ENCODE data around the gene ZDHHC11B. TPM values are rescaled to one million over a fixed set of nuclear protein-coding genes. Genes with fewer than 3 reads are reported as not detected.
"Not testable (repeated sequence)": the region's sequence is repeated elsewhere in the genome, so short reads cannot be mapped to it uniquely, and the experiment has no call there.

The ZDHHC11B gene
- total RNA-seq, 4 donors from 2014 or later: 2.2 to 11.7 (median 6.2) TPM

- Histone ChIP-seq H3K4me3 (no peak overlapping the region), H3K9me3 (peaks cover 0 to 13% (median 2%) of the 10 kb centered on the region in 4 donors), H3K4me1 (peaks cover 0 to 10% (median 5%) of the 10 kb centered on the region in 4 donors), H3K36me3 (peaks cover 0 to 15% (median 5%) of the 10 kb centered on the region in 4 donors), H3K27me3 (no peaks in the 10 kb centered on the region), H3K27ac (replicated peaks in 1 of 4) (peak overlapping the region in 1 of 4 donors; percentile 6)
- intact Hi-C loops (cut with DNase I): no loop called here
- 63% methylated on average over 6 of the region's 7 CpGs for WGBS
- DNase-seq (ENCODE audit: extremely low spot score): no peak
- TF ChIP-seq POLR2AphosphoS5 (IDR thresholded peaks at IDR 0.05) (no peak), POLR2A (IDR thresholded peaks at IDR 0.05; ENCODE audit: low read depth) (no peak), EP300 (IDR thresholded peaks at IDR 0.05) (no peak), CTCF (IDR thresholded peaks at IDR 0.05) (no peak)
These were observed 67.4 kb downstream of the ZDHHC11B start for GRCh38 chr5:717143-717542.

GRCh38 chr5:716740-717139 is 67.8 kb downstream of the ZDHHC11B start:
- peaks cover 0 to 13% (median 2%) of the 10 kb centered on the region in 4 donors for H3K9me3 ChIP-seq
- peaks cover 0 to 10% (median 5%) of the 10 kb centered on the region in 4 donors for H3K4me1 ChIP-seq
- peaks cover 0 to 15% (median 5%) of the 10 kb centered on the region in 4 donors for H3K36me3 ChIP-seq
- H3K4me3 ChIP-seq; intact Hi-C loops (cut with DNase I); H3K27me3 ChIP-seq; DNase-seq (ENCODE audit: extremely low spot score): not testable (repeated sequence)
- peak overlapping the region in 1 of 4 donors; percentile 6 for H3K27ac ChIP-seq (replicated peaks in 1 of 4)
- WGBS: 63% methylated on average over 4 of the region's 4 CpGs

- Histone ChIP-seq H3K36me3 (peaks cover 2 to 15% (median 7%) of the 10 kb centered on the region in 4 donors), H3K4me1 (peaks cover 0 to 10% (median 5%) of the 10 kb centered on the region in 4 donors), H3K9me3 (peaks cover 0 to 13% (median 2%) of the 10 kb centered on the region in 4 donors)
- intact Hi-C loops (cut with DNase I); H3K27ac ChIP-seq (replicated peaks in 1 of 4); DNase-seq (ENCODE audit: extremely low spot score); H3K4me3 ChIP-seq; H3K27me3 ChIP-seq: not testable (repeated sequence)
- 88% methylated on average over 4 of the region's 4 CpGs for WGBS
These were observed 68.9 kb downstream of the ZDHHC11B start for GRCh38 chr5:715636-716035.

GRCh38 chr5:714215-715118 is 70.1 kb downstream of the ZDHHC11B start:
- H3K27ac ChIP-seq (replicated peaks in 1 of 4); H3K27me3 ChIP-seq; H3K9me3 ChIP-seq; DNase-seq (ENCODE audit: extremely low spot score); intact Hi-C loops (cut with DNase I); H3K4me3 ChIP-seq: not testable (repeated sequence)
- peaks cover 6 to 15% (median 7%) of the 10 kb centered on the region in 4 donors for H3K36me3 ChIP-seq
- 55% methylated on average over 8 of the region's 8 CpGs for WGBS
- H3K4me1 ChIP-seq: peaks cover 0 to 10% (median 5%) of the 10 kb centered on the region in 4 donors

- H3K4me3 ChIP-seq; H3K9me3 ChIP-seq; DNase-seq (ENCODE audit: extremely low spot score); H3K27me3 ChIP-seq; intact Hi-C loops (cut with DNase I); H3K27ac ChIP-seq (replicated peaks in 1 of 4): not testable (repeated sequence)
- 73% methylated on average over 3 of the region's 3 CpGs for WGBS
- Histone ChIP-seq H3K4me1 (peaks cover 0 to 10% (median 5%) of the 10 kb centered on the region in 4 donors), H3K36me3 (peaks cover 6 to 15% (median 7%) of the 10 kb centered on the region in 4 donors)
These were observed 70.8 kb downstream of the ZDHHC11B start for GRCh38 chr5:713686-714085.

- H3K4me1 ChIP-seq; H3K4me3 ChIP-seq; H3K9me3 ChIP-seq; H3K27ac ChIP-seq (replicated peaks in 1 of 4); H3K27me3 ChIP-seq; H3K36me3 ChIP-seq; intact Hi-C loops (cut with DNase I); DNase-seq (ENCODE audit: extremely low spot score): not testable (repeated sequence)
- 90% methylated on average over 2 of the region's 3 CpGs for WGBS
These were observed 75.5 kb downstream of the ZDHHC11B start for GRCh38 chr5:708848-709517.

GRCh38 chr5:708374-708773 is 76.2 kb downstream of the ZDHHC11B start:
- intact Hi-C loops (cut with DNase I): not testable (repeated sequence)

GRCh38 chr5:706127-706526 is 78.4 kb downstream of the ZDHHC11B start:
- H3K4me3 ChIP-seq; H3K9me3 ChIP-seq; DNase-seq (ENCODE audit: extremely low spot score); H3K36me3 ChIP-seq; H3K27me3 ChIP-seq; intact Hi-C loops (cut with DNase I); H3K4me1 ChIP-seq; H3K27ac ChIP-seq (replicated peaks in 1 of 4): not testable (repeated sequence)
- WGBS: 84% methylated on average over 7 of the region's 7 CpGs

More at GRCh38 chr5:708374-708773, 76.2 kb downstream of the ZDHHC11B start:
- H3K9me3 ChIP-seq; H3K27me3 ChIP-seq; H3K4me3 ChIP-seq; H3K36me3 ChIP-seq; DNase-seq (ENCODE audit: extremely low spot score); H3K27ac ChIP-seq (replicated peaks in 1 of 4); H3K4me1 ChIP-seq: not testable (repeated sequence)
- 88% methylated on average over 4 of the region's 4 CpGs for WGBS

- intact Hi-C loops (cut with DNase I); H3K36me3 ChIP-seq; H3K27ac ChIP-seq (replicated peaks in 1 of 4); H3K4me1 ChIP-seq; H3K4me3 ChIP-seq; H3K27me3 ChIP-seq; DNase-seq (ENCODE audit: extremely low spot score): not testable (repeated sequence)
- WGBS: 90% methylated on average over 12 of the region's 21 CpGs
- peaks cover 0 to 33% (median 10%) of the 10 kb centered on the region in 4 donors for H3K9me3 ChIP-seq
These were observed 87.5 kb downstream of the ZDHHC11B start for GRCh38 chr5:696753-697702.

- peaks cover 0 to 33% (median 10%) of the 10 kb centered on the region in 4 donors for H3K9me3 ChIP-seq
- H3K27ac ChIP-seq (replicated peaks in 1 of 4); H3K27me3 ChIP-seq; intact Hi-C loops (cut with DNase I); H3K4me3 ChIP-seq; H3K4me1 ChIP-seq; H3K36me3 ChIP-seq; DNase-seq (ENCODE audit: extremely low spot score): not testable (repeated sequence)
- 92% methylated on average over 3 of the region's 8 CpGs for WGBS
These were observed 88.3 kb downstream of the ZDHHC11B start for GRCh38 chr5:696191-696590.

Measured in esophagus muscularis mucosa (tissue), 4 donors.